OCI-LY3 (cell line): Measurements from ENCODE around the gene TTLL10.

ENCODE experiments used
- CTCF ChIP-seq: fragments of 200-600, 300-600 bp; sonication (generic); IDR thresholded peaks from 2 replicates; pipeline ENCODE4 v1.5.1; 2014; ENCODE audit warnings: antibody characterized with exemption, low read length, low read depth
- EZH2phosphoT487 ChIP-seq: fragments of 200-600 bp; shearing (Covaris generic); IDR thresholded peaks from 2 replicates; pipeline ENCODE4 v1.6.1; 2018; ENCODE audit warnings: antibody characterized with exemption, mixed run types, low read depth

DNA sequence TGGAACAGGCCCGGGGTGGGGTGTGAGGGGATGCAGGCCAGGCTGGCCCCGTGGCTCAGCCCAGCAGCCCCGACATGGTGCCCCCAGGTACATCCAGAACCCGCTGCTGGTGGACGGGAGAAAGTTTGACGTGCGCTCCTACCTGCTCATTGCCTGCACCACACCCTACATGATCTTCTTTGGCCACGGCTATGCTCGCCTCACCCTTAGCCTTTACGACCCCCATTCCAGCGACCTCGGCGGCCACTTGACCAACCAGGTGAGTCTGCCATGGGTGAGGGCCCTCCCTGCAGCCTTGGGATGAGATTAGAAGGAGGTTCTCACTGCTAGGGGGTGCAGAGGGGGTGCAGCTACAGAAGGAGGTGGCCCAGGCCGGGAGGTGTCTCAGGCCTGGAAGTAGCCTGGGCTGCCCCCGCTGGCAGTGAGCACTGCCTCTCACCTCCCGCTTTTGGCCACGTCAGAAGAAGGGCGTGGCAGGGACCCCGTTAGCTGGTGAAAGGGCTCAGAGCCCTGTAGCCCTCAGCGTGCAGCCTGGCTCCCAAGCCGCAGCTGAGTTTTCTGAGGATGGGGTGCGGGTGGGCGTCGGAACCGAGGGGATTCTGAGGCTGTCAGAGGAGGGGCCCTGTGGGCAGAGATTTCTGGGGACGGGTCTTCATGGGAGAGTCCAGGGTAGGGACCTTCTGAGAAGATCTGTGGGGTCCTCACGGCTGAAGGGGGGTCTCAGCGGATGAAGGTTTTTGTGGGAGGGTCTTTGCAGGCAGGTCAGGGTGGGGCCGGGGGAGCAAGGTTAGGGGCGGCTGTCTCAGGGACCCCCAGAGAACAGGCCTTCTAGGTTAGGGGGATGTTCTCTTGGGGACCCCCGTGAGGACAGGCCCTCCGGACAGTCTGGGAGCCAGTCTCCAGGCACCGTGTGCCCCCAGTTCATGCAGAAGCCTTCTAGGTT, 10.4 kb downstream of the TTLL10 start:
- TF ChIP-seq CTCF (no peak), EZH2phosphoT487 (no peak)
